Inflammatory macrophage treated with lipopolysaccharide for 4 hours (primary cell): ENCODE results near the gene CDH15.

Experiments
- DNase-seq: peaks from one replicate; pipeline ENCODE4 v3.0.0-alpha.2; 2020

CDH15 gene, protein sequence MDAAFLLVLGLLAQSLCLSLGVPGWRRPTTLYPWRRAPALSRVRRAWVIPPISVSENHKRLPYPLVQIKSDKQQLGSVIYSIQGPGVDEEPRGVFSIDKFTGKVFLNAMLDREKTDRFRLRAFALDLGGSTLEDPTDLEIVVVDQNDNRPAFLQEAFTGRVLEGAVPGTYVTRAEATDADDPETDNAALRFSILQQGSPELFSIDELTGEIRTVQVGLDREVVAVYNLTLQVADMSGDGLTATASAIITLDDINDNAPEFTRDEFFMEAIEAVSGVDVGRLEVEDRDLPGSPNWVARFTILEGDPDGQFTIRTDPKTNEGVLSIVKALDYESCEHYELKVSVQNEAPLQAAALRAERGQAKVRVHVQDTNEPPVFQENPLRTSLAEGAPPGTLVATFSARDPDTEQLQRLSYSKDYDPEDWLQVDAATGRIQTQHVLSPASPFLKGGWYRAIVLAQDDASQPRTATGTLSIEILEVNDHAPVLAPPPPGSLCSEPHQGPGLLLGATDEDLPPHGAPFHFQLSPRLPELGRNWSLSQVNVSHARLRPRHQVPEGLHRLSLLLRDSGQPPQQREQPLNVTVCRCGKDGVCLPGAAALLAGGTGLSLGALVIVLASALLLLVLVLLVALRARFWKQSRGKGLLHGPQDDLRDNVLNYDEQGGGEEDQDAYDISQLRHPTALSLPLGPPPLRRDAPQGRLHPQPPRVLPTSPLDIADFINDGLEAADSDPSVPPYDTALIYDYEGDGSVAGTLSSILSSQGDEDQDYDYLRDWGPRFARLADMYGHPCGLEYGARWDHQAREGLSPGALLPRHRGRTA

GRCh38 chr16:89171216-89172170 is at the start of gene CDH15:
Gene CDH15, plus strand, starts transcription at chr16:89171748. Its CDS starts 84 bp downstream, at chr16:89171832.
- peak; percentile 91 for DNase-seq

DNA sequence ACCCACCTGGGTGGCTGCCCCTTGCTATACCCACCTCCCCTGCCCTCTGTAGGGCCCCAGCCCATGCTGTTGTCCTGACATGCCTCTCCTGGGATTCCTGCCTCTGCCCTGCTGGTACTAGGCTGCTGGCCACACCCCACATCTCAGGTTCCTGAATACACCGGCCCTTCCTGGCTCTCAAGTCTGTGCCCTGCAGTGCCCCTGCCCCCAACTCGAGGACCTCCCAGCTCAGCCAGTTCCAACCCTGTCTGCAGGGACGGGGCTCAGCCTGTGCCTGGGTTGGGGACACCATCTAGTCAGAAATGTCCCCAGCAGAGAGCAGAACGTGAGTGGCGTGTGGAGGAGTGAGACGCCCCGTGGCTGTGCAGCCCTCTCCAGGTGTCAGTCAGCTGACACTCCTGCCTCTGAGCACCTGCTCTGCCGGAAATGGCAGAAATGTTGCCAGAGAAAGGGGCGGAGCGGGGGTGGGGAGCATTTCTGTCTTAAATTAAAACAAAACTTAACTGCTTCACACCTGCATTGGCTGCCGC is 49.2 kb upstream of the CDH15 start:
- DNase-seq = no peak

- no peak for DNase-seq
Measured at GRCh38 chr16:89123001-89123830, 48.3 kb upstream of the CDH15 start.

DNA sequence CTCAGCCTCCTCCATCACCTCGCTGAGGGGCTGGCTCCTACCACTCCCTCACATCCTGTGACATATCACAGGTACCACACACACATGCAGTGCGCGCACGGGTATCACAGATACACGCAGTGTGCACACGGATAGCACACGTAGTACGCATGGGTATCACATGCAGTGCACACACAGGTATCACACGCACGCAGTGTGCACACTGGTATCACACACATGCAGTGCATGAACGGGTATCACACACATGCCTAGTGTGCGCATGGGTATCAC is 47.8 kb upstream of the CDH15 start:
- no peak for DNase-seq

- no peak for DNase-seq
Measured at GRCh38 chr16:89129378-89129777, 42.2 kb upstream of the CDH15 start.

GRCh38 chr16:89130448-89130847 is 41.1 kb upstream of the CDH15 start:
- no peak for DNase-seq

- DNase-seq = no peak
Measured at GRCh38 chr16:89131783-89132182, 39.8 kb upstream of the CDH15 start.

- no peak for DNase-seq
Measured at GRCh38 chr16:89132194-89133005, 39.1 kb upstream of the CDH15 start.

- DNase-seq = no peak
Measured at GRCh38 chr16:89133457-89134127, 38.0 kb upstream of the CDH15 start.

DNA sequence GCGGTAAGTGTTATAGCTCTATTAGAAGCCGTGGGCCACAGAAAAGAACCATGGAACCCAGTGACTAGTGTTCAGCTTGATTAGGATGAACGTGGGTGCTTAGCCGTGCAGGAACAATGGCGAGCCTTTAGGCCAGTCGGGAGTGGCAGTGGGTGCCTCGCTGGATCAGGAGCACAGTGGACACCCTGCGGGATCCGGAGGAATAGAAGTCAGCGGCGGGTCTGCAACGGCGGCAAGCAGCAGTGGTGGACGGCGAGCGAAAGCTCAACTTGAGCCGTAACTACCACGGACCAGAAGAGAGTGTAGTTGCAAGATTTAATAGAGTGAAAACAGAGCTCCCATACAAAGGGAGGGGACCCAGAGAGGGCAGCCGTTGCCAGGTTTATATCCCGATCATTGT is 37.3 kb upstream of the CDH15 start:
- DNase-seq = no peak

- no peak for DNase-seq
Measured at GRCh38 chr16:89135166-89135565, 36.4 kb upstream of the CDH15 start.

- no peak for DNase-seq
Measured at GRCh38 chr16:89135971-89136765, 35.4 kb upstream of the CDH15 start.

DNA sequence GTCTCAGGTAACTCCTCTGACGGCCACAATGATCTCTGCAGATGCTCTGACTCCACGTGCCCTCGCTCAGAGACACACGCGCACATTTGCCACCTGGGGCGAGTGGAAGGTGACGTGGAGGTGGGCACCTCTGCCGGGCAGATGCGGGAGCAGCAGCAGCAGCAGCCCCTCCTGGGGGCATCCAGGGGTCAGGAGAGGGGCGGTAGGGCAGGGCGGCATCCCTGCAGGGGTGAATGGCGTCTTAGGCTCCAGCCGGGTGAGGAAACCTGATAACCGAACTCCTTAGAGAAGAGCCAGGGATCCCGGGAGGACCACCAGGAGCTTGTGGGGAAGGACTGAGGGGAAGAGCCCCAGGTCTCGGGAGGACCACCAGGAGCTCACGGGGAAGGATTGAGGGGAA is 34.6 kb upstream of the CDH15 start:
- DNase-seq = no peak

GRCh38 chr16:89137666-89138512 is 33.7 kb upstream of the CDH15 start:
- no peak for DNase-seq

DNA sequence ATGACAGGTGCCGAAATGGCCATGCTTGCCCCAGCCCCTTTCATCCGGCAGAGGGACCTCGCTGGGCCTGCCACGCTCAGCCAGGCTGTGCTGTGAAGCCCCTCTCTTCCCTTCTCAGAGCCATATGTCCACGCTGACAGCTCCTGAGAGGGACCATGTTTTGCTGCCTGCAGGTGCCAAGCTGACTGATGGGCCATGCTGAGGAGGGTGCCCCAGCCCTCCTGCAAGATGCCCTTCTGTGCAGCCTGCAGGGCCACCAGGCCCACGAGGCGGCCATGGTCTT is 33.1 kb upstream of the CDH15 start:
- no peak for DNase-seq

DNA sequence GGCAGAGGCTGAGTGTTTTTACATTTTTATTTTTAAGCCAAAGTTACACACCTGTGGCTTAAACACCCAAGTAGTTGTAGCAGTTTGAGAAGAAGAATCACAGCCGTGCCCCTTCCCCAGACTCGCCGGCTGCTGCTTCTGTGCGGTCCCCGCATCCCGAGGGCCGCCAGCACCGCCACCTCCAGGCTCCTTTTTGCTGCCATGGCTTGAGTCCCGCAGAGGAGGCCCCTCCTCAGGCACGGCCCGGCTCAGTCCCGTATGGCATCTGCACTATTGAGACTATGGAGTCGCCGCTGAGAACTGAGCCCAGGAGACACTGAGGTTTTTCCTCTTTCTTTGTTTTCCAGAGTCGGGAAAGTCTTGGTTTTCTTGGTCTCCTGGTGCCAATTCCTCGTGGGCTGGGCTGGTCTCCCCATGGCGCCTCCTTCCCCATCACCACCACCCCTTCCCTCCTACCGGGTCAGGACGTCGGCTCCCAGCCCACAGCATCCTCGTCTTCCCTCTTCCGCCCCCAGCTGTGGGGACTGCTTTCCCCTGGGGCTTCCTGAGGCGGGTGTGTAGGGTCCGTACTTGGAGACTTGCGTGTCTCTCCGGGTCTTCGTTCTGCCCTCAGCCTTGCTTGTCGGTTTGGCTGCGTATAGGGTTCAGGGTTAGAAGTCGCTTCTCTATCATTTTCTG is 32.6 kb upstream of the CDH15 start:
- DNase-seq = no peak

- DNase-seq = no peak
Measured at GRCh38 chr16:89139907-89140361, 31.6 kb upstream of the CDH15 start.

- DNase-seq = no peak
Measured at GRCh38 chr16:89140401-89140800, 31.1 kb upstream of the CDH15 start.
